ENCODE data around the gene WDR31.

DNA sequence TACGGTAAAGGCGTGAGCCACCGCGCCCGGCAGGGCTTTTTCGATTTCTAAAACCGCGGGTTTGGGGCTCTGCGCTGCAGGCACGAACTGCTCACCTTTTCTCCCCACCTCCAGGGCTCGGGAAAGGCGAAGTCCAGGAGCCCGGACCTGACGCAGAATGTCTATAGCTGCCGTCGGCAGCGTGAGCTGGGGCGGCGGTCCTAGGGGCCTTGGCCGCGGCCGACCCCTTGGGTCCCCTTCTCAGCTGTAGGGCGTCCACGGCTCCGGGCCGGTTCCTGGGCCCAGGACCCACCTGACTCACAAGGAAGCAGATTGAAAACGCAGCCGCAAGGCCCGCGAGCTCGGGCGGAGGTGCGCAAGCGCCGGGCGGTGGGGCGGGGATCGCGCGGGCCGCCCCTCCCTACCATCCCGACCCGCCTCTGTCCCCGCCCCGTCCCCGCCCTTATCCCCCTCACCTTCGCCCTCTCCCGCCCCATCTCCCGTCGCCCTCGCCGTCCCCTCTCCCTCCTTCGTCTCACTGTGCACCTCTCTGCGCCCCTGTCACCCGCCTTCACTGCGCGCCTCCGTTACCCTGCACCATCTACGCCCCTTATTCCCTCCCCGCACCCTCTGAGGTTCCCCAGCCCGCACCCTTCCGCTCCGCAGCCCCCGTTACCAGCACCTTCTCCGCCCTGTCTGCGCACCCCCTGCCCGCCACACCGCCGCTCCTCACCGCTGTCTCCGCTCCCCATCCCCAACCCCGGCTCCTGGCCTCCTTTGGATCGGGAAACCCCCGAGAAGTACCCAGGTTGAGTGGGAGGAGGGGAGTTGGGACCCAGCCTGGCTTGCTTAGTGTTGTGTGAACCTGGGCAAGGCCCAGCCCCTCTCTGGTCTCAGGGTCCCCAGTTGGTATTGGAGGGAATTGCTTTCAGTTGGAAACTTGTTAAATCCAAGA, 36.8 kb upstream of the WDR31 start, which contains the start of gene HDHD3:
- no peak for TF ChIP-seq FOXM1 (IDR thresholded peaks at IDR 0.05; ENCODE audit: borderline replicate concordance)
- no peak for TF ChIP-seq SP1 (IDR thresholded peaks at IDR 0.05)
